CD4-positive, alpha-beta T cell treated with Interferon gamma for 1 hour (primary cell): ENCODE results near the gene C3orf52.

ENCODE experiments used
- DNase-seq: peaks from one replicate; pipeline ENCODE4 v3.0.0-alpha.2; 2020

C3orf52 gene

DNA sequence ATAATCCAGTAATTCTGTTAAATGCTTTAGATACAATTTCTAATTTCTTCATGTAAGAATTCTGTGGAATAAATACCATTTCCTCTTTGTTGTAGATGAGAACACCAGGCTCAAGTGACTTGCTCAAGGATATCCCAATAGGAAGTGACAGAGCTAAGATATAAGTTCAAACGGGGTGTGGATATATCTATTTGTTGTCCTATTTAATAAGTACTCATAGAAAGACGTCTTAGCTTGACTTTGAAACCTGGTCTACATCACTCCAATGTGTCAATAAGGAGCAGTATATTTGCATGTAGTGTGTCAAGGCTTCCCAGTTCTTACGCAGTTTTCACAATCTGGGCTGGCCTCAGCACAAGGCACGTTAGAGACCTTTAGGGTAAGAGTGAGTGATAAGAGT, 51.6 kb downstream of the C3orf52 start:
- DNase-seq: no peak

DNA sequence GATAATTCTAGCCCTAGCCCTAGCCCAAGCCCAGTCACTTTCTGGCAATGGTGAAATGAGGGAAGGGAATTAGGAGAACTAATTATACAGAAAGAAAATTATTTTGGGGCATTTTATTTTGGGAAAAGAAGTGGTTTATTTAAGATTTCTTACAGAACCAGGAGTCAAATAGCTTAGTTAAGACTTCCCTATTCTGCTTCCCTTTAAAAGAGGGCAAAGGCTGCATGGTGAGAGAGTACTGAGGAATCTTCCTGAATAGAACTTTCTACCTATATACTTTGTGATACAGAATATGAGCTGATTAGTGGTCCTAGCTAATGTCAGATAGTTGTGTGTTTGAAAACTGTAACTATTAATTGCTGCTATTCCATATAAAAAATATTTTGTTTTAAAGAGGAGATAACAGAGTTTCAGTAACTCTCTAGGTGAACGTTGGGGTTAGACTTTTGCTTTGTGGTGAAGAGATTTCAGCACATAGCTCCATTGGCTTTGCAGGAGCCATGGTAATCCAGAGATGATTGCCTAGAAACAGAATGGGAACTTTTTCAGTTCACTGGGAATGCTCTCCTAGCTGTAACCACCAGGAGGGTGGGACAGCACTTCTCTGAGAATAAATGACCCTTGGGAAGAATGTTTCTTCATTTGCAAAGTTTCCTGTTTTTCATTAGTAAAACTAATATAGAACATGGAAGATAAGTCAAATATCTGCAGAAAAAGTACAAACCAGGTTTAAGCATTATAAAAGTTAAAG, 52.2 kb downstream of the C3orf52 start:
- no peak for DNase-seq

DNA sequence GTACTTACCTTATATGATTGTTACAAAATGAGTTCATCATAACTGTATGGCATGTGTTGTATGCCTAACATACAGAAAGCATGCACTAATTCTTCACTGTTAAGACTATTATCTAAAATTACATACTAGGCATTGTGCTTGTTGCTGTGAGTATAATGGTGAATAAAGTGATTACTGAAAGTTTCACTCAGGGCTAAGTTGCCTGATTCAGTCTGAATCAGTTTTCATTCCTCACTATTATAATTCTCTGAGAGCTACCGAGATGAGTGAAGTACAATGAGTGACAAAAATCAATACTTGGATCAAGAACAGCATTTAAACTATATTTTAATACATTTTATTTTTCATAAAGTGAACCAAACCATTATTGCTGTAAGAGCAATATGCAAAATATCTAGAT, 54.4 kb downstream of the C3orf52 start:
- no peak for DNase-seq

DNA sequence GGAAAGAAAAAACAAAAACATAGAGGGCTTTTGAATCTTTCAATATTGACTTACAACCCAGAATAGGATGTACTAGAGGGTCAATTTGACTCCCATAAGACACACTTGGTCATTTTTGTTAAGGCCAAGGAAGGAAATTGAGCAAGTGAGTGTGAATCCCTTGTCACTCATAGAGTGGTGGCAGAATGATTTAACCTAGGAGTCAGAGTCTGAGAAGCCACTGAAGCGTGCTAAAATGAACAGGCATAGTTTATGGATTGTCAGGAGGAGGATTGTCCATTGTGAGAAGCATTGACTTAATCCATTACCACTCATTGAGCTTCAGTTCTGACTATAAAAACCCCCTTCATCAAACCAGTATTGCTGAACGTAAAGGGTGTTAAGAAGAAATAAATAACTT, 55.1 kb downstream of the C3orf52 start:
- no peak for DNase-seq

DNA sequence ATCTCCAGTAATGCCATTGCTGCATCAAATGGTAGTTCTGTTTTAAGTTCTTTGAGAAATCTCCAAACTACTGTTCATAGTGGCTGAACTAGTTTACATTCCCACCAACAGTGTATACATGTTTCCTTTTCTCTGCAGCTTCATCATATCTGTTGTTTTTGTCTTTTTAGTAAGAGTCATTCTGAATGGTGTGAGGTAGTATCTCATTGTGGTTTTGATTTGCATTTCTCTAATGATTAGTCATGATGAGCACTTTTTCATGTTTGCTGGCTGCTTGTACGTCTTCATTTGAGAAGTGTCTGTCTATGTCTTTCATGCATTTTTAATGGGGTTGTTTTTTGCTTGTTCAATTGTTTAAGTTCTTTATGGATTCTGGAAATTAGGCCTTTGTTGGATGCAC, 57.1 kb downstream of the C3orf52 start:
- no peak for DNase-seq

DNA sequence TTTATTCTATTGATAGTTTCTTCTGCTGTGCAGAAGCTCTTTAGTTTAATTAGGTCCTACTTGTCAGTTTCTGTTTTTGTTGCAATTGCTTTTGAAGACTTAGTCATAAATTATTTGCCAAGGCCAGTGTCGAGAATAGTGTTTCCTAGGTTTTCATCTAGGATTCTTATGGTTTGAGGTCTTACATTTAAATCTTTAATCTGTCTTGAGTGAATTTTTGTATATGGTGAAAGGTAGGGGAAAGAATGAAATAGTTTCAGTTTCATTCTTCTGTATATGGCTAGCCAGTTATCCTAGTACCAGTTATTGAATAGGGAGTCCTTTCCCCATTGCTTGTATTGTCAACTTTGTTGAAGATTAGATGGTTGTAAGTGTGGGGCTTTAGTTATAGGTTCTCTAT, 57.5 kb downstream of the C3orf52 start:
- DNase-seq: no peak

DNA sequence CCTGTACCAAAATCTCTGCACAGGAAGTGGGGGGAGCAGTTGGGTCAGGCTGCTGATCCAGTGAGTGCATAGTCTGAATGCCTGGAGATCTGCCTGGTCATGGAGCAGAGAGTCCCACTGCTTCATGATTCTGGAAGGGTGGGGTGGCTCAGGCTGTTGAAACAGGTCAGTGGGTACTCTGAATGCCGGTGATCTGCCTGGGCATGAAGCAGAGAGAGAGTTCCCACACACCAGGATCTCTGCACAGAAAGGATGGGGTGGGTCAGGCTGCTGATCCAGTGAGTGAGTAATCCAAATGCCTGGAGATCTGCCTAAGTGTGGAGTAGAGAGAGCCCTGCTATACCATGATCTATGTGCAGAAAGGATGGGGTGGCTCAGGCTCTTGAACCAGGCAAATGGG, 62.9 kb downstream of the C3orf52 start:
- no peak for DNase-seq

DNA sequence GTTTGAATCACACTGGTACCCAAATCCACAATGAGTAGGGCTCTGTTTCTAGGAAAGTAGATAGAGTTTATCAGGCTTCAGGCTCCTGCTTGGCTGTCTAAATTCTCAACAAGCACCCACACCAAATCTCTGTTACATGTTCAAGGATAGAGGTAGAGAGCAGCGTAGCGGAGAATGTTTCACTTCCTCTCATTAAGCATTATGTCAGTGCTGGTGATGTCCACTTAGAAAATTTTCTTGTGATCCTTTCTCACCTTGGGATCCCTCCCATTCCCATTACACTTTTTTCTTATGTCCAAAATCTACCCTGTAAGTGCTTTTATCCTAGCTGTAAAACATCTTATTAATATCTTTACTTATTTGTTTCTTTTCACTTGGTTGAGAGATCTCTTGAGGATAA, 81.6 kb downstream of the C3orf52 start:
- DNase-seq: no peak
